PC-9 (cell line): ENCODE results near the gene WNT9A.

ENCODE experiments used
- CTCF ChIP-seq: fragments of 200-600 bp; sonication (generic); conservative IDR thresholded peaks from 2 replicates; pipeline ENCODE4 v1.6.1; 2017; ENCODE audit warnings: mixed run types, antibody characterized with exemption, mild to moderate bottlenecking, moderate library complexity
- EZH2 ChIP-seq: fragments of 200-600 bp; sonication (generic); IDR thresholded peaks from 2 replicates; pipeline ENCODE4 v1.8.0; 2017; ENCODE audit warnings: antibody characterized with exemption, low read depth

- TF ChIP-seq CTCF = no peak
- TF ChIP-seq EZH2 = no peak
Measured at GRCh38 chr1:227891223-227891954, 56.3 kb downstream of the WNT9A start.
